ENCODE results near the gene COIL. TPM values are rescaled to one million over a fixed set of nuclear protein-coding genes. Genes with fewer than 3 reads are reported as not detected.

The COIL gene
- total RNA-seq = 8.4 and 8.5 TPM in 2 replicates

GRCh38 chr17:56960596-56961538, at the start of gene COIL:
TSS of gene COIL (minus strand) at chr17:56961050. CDS start at chr17:56961019, 31 bp downstream.

GRCh38 chr17:56977673-56978395, 17.0 kb upstream of the COIL start, which contains the start of gene SCPEP1:
TSS of gene SCPEP1 (plus strand) at chr17:56978131. CDS start at chr17:56978160, 29 bp downstream.

GRCh38 chr17:56913867-56914580, 46.8 kb downstream of the COIL start, which contains the start of gene TRIM25:
TSS of gene TRIM25 (minus strand) at chr17:56914049. CDS start at chr17:56913988, 61 bp downstream.

Other genes with a start within 250 kb of the COIL start
- gene C17orf67, start 127.1 kb downstream of the COIL start, total RNA-seq = 1.3 and 2.0 TPM in 2 replicates
- 1.1 and 4.3 TPM in 2 replicates for gene DGKE, start 126.9 kb downstream of the COIL start, total RNA-seq
- gene TRIM25, start 47.0 kb downstream of the COIL start, total RNA-seq = 13.3 and 25.6 TPM in 2 replicates
- gene SCPEP1, start 17.1 kb upstream of the COIL start, total RNA-seq = 57.3 and 85.4 TPM in 2 replicates
- gene AKAP1, start 124.2 kb upstream of the COIL start, total RNA-seq = 15.8 and 18.1 TPM in 2 replicates